Measurements from ENCODE around the gene GSK3A. TPM values are rescaled to one million over a fixed set of nuclear protein-coding genes. Genes with fewer than 3 reads are reported as not detected.

Gene GSK3A
- total and polyA plus RNA-seq, 9 of the 15 experiments (the other 6 are each of a cell fraction or from before 2014, with no cell fraction given), result 0.62 to 90.7 (median 33.3) TPM

DNA sequence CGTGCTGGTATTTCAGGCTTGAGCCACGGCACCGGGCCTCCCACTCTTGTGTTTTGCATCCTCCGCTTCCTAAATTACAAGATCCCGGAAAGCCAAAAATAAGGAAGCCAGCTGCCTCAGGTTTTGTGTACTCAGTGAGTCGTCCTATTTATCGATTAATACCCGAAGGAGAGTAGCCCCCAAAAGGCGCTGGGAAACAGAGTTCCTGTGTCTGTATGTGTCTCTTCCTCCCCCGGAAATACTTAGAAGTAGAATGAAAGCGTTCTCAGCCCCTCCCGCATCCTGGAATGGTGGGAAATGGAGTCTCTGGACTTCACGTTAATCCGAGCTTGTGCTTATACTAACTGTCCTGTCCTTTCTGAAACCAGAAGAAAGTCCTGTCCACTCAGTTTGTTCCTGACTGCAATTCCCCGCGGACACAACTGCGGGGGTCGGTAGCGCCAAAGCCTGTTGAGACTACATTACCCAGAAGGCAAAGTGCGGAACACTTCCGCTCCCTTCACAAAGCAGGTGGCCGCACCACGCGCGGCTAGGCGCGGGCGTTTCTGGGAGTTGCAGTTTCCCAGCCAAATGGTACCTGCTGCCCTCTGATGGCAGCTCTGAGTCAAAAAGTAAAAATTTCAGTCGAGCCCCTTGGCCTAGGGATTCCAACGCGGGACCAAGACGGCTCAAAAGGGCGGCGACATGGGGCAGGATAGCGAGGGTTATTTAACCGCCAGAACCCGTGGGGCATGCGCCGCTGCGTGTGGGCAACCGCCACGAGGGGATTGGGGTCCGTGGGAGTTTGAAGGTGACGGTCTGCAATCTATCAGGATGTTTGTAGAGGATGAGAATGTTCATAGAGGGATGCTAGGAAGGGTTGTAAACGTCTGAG is 2.2 kb upstream of the GSK3A start (continued):
- TF ChIP-seq, protein P1, sequence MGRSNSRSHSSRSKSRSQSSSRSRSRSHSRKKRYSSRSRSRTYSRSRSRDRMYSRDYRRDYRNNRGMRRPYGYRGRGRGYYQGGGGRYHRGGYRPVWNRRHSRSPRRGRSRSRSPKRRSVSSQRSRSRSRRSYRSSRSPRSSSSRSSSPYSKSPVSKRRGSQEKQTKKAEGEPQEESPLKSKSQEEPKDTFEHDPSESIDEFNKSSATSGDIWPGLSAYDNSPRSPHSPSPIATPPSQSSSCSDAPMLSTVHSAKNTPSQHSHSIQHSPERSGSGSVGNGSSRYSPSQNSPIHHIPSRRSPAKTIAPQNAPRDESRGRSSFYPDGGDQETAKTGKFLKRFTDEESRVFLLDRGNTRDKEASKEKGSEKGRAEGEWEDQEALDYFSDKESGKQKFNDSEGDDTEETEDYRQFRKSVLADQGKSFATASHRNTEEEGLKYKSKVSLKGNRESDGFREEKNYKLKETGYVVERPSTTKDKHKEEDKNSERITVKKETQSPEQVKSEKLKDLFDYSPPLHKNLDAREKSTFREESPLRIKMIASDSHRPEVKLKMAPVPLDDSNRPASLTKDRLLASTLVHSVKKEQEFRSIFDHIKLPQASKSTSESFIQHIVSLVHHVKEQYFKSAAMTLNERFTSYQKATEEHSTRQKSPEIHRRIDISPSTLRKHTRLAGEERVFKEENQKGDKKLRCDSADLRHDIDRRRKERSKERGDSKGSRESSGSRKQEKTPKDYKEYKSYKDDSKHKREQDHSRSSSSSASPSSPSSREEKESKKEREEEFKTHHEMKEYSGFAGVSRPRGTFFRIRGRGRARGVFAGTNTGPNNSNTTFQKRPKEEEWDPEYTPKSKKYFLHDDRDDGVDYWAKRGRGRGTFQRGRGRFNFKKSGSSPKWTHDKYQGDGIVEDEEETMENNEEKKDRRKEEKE (IDR thresholded peaks at IDR 0.05; ENCODE audit: borderline replicate concordance in 1 of 2, control insufficient read depth in 1 of 2, low read depth in 2 of 2, low read length in 1 of 2), result no peak
- no peak for TF ChIP-seq KAT8 (IDR thresholded peaks at IDR 0.05; ENCODE audit: low read depth)
- TF ChIP-seq, protein P2, sequence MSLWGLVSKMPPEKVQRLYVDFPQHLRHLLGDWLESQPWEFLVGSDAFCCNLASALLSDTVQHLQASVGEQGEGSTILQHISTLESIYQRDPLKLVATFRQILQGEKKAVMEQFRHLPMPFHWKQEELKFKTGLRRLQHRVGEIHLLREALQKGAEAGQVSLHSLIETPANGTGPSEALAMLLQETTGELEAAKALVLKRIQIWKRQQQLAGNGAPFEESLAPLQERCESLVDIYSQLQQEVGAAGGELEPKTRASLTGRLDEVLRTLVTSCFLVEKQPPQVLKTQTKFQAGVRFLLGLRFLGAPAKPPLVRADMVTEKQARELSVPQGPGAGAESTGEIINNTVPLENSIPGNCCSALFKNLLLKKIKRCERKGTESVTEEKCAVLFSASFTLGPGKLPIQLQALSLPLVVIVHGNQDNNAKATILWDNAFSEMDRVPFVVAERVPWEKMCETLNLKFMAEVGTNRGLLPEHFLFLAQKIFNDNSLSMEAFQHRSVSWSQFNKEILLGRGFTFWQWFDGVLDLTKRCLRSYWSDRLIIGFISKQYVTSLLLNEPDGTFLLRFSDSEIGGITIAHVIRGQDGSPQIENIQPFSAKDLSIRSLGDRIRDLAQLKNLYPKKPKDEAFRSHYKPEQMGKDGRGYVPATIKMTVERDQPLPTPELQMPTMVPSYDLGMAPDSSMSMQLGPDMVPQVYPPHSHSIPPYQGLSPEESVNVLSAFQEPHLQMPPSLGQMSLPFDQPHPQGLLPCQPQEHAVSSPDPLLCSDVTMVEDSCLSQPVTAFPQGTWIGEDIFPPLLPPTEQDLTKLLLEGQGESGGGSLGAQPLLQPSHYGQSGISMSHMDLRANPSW (CRISPR knock-in tag; IDR thresholded peaks at IDR 0.05), result no peak; the same call in 1 of the 2 replicates
- 0 out of 2 replicates have a peak, but pooled peaks have one; percentile 7 for TF ChIP-seq TCF3 (CRISPR knock-in tag; IDR thresholded peaks at IDR 0.05)
- no peak; a peak in 1 of 4 replicates for TF ChIP-seq FOXK2 (conservative IDR thresholded peaks at IDR 0.05 in 1 of 2, IDR thresholded peaks at IDR 0.05 in 1 of 2; ENCODE audit: low read depth in 2 of 2)
- peak; percentile 66; the same call in 1 of the 2 replicates for TF ChIP-seq ZNF23 (CRISPR knock-in tag; IDR thresholded peaks at IDR 0.05)
- no peak for TF ChIP-seq TBP (optimal IDR thresholded peaks at IDR 0.05; ENCODE audit: low read depth, low read length)
- no peak for TF ChIP-seq SAFB2 (IDR thresholded peaks at IDR 0.05; ENCODE audit: borderline replicate concordance, low read depth, low read length, severe bottlenecking)
- no peak for TF ChIP-seq U2AF2 (optimal IDR thresholded peaks at IDR 0.05; ENCODE audit: low read depth, low read length)
- no peak for TF ChIP-seq ZNF830 (CRISPR knock-in tag; IDR thresholded peaks at IDR 0.05)
- peak; percentile 91 to 94 for TF ChIP-seq MAZ (CRISPR knock-in tag; conservative IDR thresholded peaks at IDR 0.05 in 1 of 2, IDR thresholded peaks at IDR 0.05 in 1 of 2)
- TF ChIP-seq KLF10 (CRISPR knock-in tag; IDR thresholded peaks at IDR 0.05), result no peak
- TF ChIP-seq, protein P3, sequence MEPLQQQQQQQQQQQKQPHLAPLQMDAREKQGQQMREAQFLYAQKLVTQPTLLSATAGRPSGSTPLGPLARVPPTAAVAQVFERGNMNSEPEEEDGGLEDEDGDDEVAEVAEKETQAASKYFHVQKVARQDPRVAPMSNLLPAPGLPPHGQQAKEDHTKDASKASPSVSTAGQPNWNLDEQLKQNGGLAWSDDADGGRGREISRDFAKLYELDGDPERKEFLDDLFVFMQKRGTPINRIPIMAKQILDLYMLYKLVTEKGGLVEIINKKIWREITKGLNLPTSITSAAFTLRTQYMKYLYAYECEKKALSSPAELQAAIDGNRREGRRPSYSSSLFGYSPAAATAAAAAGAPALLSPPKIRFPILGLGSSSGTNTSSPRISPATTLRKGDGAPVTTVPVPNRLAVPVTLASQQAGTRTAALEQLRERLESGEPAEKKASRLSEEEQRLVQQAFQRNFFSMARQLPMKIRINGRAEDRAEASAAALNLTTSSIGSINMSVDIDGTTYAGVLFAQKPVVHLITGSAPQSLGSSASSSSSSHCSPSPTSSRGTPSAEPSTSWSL (CRISPR knock-in tag; IDR thresholded peaks at IDR 0.05; ENCODE audit: borderline replicate concordance), result no peak
- no peak for TF ChIP-seq MCM2 (IDR thresholded peaks at IDR 0.05; ENCODE audit: low read depth)
- TF ChIP-seq ELF1 (tag; IDR thresholded peaks at IDR 0.05), result peak; percentile 99
- TF ChIP-seq TBL1XR1 (IDR thresholded peaks at IDR 0.05; ENCODE audit: low read length in 2 of 2), result 0 out of 4 replicates have a peak, but pooled peaks have one; percentile 29 to 32
- TF ChIP-seq KDM5B (IDR thresholded peaks at IDR 0.05; ENCODE audit: insufficient replicate concordance, low read depth, low read length), result no peak
- no peak for TF ChIP-seq ZKSCAN8 (CRISPR knock-in tag; IDR thresholded peaks at IDR 0.05)
- TF ChIP-seq FOS (IDR thresholded peaks at IDR 0.05; ENCODE audit: extremely low read depth, insufficient read length), result no peak
- TF ChIP-seq MEF2D (tag; conservative IDR thresholded peaks at IDR 0.05; ENCODE audit: low read depth), result peak; percentile 58; the same call in 1 of the 2 replicates
